Measurements from ENCODE around the gene CCDC73.

- TF ChIP-seq CTCF (IDR thresholded peaks at IDR 0.05; ENCODE audit: insufficient read depth, low read depth, low read length) (no peak), EZH2 (IDR thresholded peaks at IDR 0.05; ENCODE audit: insufficient read depth, low read length) (no peak)
Measured at GRCh38 chr11:32567154-32567553, 227.3 kb downstream of the CCDC73 start.
